Gastroesophageal sphincter (tissue), 3 donors: ENCODE results near the gene PGGT1B.

ENCODE experiments used
- EP300 ChIP-seq: sonication (generic); formaldehyde crosslinking; IDR thresholded peaks from one replicate; pipeline ENCODE4 v1.6.1; 2017; ENCODE audit warnings: antibody characterized with exemption, mild to moderate bottlenecking
- POLR2A ChIP-seq, 2 donors: fragments of 450-650 bp; IDR thresholded peaks; one replicate each; pipeline ENCODE4 v1.6.1; 2017; ENCODE audit warnings: antibody characterized with exemption in 2 of 2, mild to moderate bottlenecking in 2 of 2, moderate library complexity in 1 of 2
- POLR2AphosphoS5 ChIP-seq: sonication (generic); formaldehyde crosslinking; IDR thresholded peaks from one replicate; pipeline ENCODE4 v1.6.1; 2017; ENCODE audit warnings: antibody characterized with exemption
- TF ChIP-seq, protein P1 (sequence below), 4 experiments: fragments of 200-600 bp in 2 of 4; fragments of 450-650 bp in 2 of 4; sonication (generic) in 1 of 4; IDR thresholded peaks; one replicate each; pipeline ENCODE4 v1.5.1; 2017 to 2019; ENCODE audit warnings: antibody characterized with exemption in 4 of 4, mild to moderate bottlenecking in 2 of 4, moderate library complexity in 2 of 4

DNA sequence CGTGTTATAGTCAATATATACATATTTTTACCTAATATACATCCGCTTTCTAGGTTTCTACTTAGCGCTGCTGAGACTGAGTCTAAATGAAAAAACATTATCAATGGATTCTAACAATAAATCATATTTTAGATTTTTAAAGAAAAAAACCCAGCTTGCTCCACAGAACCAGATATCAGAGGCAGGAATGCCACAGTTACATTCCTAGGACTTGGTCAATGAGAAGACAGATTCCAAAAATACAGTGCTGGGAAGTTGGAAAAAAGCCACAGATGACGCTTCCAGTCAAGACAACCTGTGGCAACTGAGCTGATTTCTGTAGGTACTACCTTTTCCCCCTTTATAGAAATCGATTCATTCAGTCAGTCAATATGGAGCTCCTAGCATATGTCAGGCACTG, 34.4 kb upstream of the PGGT1B start:
- TF ChIP-seq, protein P1, sequence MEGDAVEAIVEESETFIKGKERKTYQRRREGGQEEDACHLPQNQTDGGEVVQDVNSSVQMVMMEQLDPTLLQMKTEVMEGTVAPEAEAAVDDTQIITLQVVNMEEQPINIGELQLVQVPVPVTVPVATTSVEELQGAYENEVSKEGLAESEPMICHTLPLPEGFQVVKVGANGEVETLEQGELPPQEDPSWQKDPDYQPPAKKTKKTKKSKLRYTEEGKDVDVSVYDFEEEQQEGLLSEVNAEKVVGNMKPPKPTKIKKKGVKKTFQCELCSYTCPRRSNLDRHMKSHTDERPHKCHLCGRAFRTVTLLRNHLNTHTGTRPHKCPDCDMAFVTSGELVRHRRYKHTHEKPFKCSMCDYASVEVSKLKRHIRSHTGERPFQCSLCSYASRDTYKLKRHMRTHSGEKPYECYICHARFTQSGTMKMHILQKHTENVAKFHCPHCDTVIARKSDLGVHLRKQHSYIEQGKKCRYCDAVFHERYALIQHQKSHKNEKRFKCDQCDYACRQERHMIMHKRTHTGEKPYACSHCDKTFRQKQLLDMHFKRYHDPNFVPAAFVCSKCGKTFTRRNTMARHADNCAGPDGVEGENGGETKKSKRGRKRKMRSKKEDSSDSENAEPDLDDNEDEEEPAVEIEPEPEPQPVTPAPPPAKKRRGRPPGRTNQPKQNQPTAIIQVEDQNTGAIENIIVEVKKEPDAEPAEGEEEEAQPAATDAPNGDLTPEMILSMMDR (IDR thresholded peaks at IDR 0.05): no peak
- TF ChIP-seq POLR2A (IDR thresholded peaks at IDR 0.05): no peak
- no peak for TF ChIP-seq EP300
- TF ChIP-seq POLR2AphosphoS5: no peak
